Neural progenitor cell (in vitro differentiated cells): ENCODE measurements around the gene GHITM.
"Not testable (repeated sequence)": the region's sequence is repeated elsewhere in the genome, so short reads cannot be mapped to it uniquely, and the experiment has no call there.

Source experiments
- EZH2 ChIP-seq: fragments of 200-600 bp; sonication (generic); IDR thresholded peaks from 2 replicates; pipeline ENCODE4 v1.6.1; 2017; ENCODE audit warnings: antibody characterized with exemption, mild to moderate bottlenecking, moderate library complexity
- EZH2phosphoT487 ChIP-seq: fragments of 200-600 bp; sonication (generic); IDR thresholded peaks from 2 replicates; pipeline ENCODE4 v1.6.1; 2017; ENCODE audit warnings: antibody characterized with exemption

DNA sequence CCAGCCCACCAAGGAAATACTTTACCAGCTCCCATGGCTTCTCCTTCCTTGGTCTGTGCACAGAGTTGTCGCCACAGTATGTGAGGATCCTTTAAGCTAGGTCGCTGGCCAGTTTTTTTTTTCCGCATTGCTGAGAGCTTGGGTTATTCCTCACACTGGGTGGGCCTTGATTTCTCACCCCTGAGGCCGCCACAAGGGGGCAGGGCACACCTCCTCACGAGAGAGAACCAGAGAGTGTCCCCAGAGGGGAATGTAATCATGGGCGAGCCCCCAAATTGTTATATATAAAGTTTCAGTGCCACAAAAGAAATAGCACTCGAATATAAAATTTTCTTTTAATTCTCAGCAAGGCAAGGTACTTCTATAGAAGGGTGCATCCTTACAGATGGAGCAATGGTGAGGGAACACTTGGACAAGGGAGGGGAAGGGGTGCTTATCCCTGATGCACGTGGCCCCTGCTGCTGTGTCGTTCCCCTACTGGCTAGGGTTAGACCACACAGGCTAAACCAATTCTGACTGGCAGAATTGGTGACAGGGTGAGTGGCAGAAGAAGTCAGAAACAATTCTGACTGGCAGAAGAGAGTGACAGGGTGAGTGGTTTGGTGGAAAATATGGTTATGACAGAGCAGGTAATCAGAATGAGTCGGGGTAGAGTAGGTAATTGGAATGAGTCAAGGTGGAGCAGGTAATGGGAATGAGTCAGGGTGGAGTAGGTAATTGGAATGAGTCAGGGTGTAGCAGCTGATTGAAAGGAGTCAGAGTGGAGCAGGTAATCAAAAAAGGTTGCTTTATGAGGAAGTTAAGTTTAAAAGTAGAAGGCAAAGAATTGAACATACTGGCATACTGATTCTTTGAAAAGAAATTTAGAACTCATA, 13.2 kb upstream of the GHITM start:
- TF ChIP-seq EZH2phosphoT487, EZH2: not testable (repeated sequence)
